ENCODE data around the gene TSFM. TPM values are rescaled to one million over a fixed set of nuclear protein-coding genes. Genes with fewer than 3 reads are reported as not detected.

The TSFM gene
- total and polyA plus RNA-seq, 9 of the 15 experiments (the other 6 are each of a cell fraction or from before 2014, with no cell fraction given), result 44.6 to 198 (median 60.2) TPM

DNA sequence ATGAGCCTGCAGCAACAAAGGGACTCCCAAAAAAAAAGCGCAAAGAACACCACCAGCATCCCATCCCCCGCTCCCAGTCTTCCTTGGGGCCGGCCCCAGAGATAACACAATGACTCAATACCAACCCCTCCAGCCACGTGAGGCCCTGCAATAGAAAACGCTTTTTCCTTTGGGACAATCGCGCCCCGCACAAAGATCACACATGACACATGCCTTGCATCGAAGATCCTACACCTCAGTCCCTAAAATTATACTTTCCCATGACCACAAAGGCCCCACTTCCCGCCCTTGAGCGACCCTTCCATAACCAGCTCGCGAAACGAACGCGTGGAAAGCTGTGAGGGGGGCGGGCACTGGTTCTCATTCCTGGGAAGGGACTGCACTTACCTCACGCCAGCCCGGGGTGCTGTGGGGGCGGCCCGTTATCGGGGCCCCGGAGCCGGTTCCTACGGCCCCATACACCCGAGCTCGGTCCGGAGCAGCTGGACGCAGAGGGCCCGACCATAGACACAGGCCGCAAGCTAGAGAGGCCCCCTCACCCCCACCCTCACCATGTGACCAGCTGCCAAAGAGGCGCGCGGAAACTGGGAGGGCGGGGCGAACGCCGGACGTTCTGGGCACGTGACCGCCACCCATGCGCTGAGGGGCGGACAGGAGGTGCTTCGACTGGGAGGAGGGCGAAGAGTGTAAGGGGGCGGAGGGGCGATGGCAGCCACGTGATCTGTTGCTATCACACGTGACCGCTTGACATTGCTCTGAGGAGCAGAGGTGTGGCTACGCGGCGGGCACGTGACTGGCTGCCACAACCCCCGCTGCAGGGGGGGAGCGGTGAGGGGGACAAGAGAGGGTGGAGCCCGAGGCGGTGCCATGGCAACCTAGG lies 30.6 kb upstream of the TSFM start, which contains the start of gene CDK4 (continued):
- peak; percentile 98 for TF ChIP-seq GTF2E2 (tag; IDR thresholded peaks at IDR 0.05)
- TF ChIP-seq DPF2 (IDR thresholded peaks at IDR 0.05), result peak; percentile 87
- TF ChIP-seq RBM22 (IDR thresholded peaks at IDR 0.05; ENCODE audit: low read depth, low read length, poor library complexity, severe bottlenecking), result peak; percentile 55
- peak; percentile 68 for TF ChIP-seq SETDB1 (IDR thresholded peaks at IDR 0.05; ENCODE audit: low read length)
- TF ChIP-seq ZNF668 (CRISPR knock-in tag; IDR thresholded peaks at IDR 0.05), result no peak
- peak; percentile 68; the same call in 1 of the 2 replicates for TF ChIP-seq THAP12 (CRISPR knock-in tag; IDR thresholded peaks at IDR 0.05)
- peak; percentile 94 for TF ChIP-seq BMI1 (IDR thresholded peaks at IDR 0.05; ENCODE audit: low read length)
- TF ChIP-seq U2AF2 (optimal IDR thresholded peaks at IDR 0.05; ENCODE audit: low read depth, low read length), result no peak
- no peak for TF ChIP-seq BDP1 (IDR thresholded peaks at IDR 0.05; ENCODE audit: insufficient read depth, insufficient read length)
- peak; percentile 49; the same call in 1 of the 2 replicates for TF ChIP-seq ZNF407 (IDR thresholded peaks at IDR 0.05; ENCODE audit: low read depth)

Measured in K562 (cell line).